ENCODE results near the gene DHRS3. TPM values are rescaled to one million over a fixed set of nuclear protein-coding genes. Genes with fewer than 3 reads are reported as not detected.

The DHRS3 gene
- total RNA-seq, 1 experiment from 2014 or later: 54.5 TPM

- Histone ChIP-seq H2BK20ac (ENCODE audit: low read depth, low read length, poor library complexity, severe bottlenecking) (no peak overlapping the region), H2BK15ac (ENCODE audit: low read depth, low read length) (no peak overlapping the region), H3K4me1 (ENCODE audit: insufficient read depth, low read length) (peaks cover 4% of the 10 kb centered on the region; the same call in 1 of the 2 replicates), H3K23ac (ENCODE audit: insufficient read length, low read depth, low read length) (no peak overlapping the region), H4K20me1 (ENCODE audit: control insufficient read depth, insufficient read depth, insufficient read length) (no peaks in the 10 kb centered on the region), H3K9ac (ENCODE audit: extremely low read depth, insufficient read length, low read length) (no peak overlapping the region), H3K56ac (ENCODE audit: insufficient read length, low read depth, low read length) (no peak overlapping the region), H3K4me2 (ENCODE audit: insufficient read depth, insufficient read length, low read length) (no peak overlapping the region), H3K79me1 (ENCODE audit: insufficient read depth, low read depth, low read length, poor library complexity, severe bottlenecking) (no peaks in the 10 kb centered on the region), H3K9me3 (ENCODE audit: control insufficient read depth, low read depth, low read length) (no peaks in the 10 kb centered on the region), H3K27ac (ENCODE audit: insufficient read length, low read depth, low read length) (no peak overlapping the region), H3T11ph (ENCODE audit: low read length) (no peak overlapping the region), H2AK5ac (ENCODE audit: insufficient read length, low read length) (no peak overlapping the region), H2BK5ac (ENCODE audit: insufficient read length, low read length) (no peak overlapping the region), H3K23me2 (ENCODE audit: insufficient read length, low read depth, low read length, poor library complexity, severe bottlenecking) (peaks cover 15% of the 10 kb centered on the region), H3K18ac (ENCODE audit: insufficient read length, low read depth, low read length) (no peak overlapping the region), H2AFZ (ENCODE audit: low read length) (no peak overlapping the region), H4K5ac (ENCODE audit: insufficient read length, low read depth, low read length) (no peak overlapping the region), H3K27me3 (ENCODE audit: insufficient read depth, low read length) (no peaks in the 10 kb centered on the region), H3K14ac (ENCODE audit: insufficient read depth, low read length) (no peak overlapping the region), H2BK120ac (ENCODE audit: low read depth, low read length, poor library complexity, severe bottlenecking) (no peak overlapping the region), H4K8ac (replicated peaks; ENCODE audit: insufficient read length, low read depth, low read length) (no peak overlapping the region), H3K79me2 (ENCODE audit: insufficient read depth, low read length) (no peaks in the 10 kb centered on the region), H2BK12ac (ENCODE audit: insufficient read length, low read depth, low read length) (no peak overlapping the region), H3K4ac (ENCODE audit: low read depth, low read length) (no peak overlapping the region), H4K91ac (ENCODE audit: insufficient read length, low read depth, low read length) (no peak overlapping the region)
- TF ChIP-seq CTCF (conservative IDR thresholded peaks at IDR 0.05): no peak
- peaks cover 59% of the 10 kb centered on the region in 2 experiments for H3K4me1 Mint-ChIP-seq
- H3K36me3 Mint-ChIP-seq (ENCODE audit: insufficient read depth in 1 of 3, low read depth in 3 of 3): no peaks in the 10 kb centered on the region
- no CpG with 5 or more reads among the region's 12 CpGs for WGBS (ENCODE audit: extremely low coverage, insufficient read length, low lambda C conversion rate)
- H3K9me3 Mint-ChIP-seq: no peaks in the 10 kb centered on the region
- peak overlapping the region in 1 of 3 experiments; percentile 61; a peak in 1 of 7 replicates for H3K27ac Mint-ChIP-seq
- no peak overlapping the region for H3K4me3 Mint-ChIP-seq
- no peak for DNase-seq
- no peaks in the 10 kb centered on the region; the same call in 1 of the 2 replicates for H3K27me3 Mint-ChIP-seq (ENCODE audit: low read depth)
These were observed 4.5 kb upstream of the DHRS3 start for GRCh38 chr1:12622506-12622905.

All from H9 (cell line).